OCI-LY7 (cell line): ENCODE measurements around the gene TTC8. TPM values are rescaled to one million over a fixed set of nuclear protein-coding genes. Genes with fewer than 3 reads are reported as not detected.

Experiments used
- BruUV-seq: library from RNA; stranded (reverse); fragments of 400-500 nt; replicated peaks from 2 replicates; lab custom pipeline; 2021; lab: Mats Ljungman, UMichigan
- CTCF ChIA-PET: fragments of 300-600 bp; sonication (Branson Sonifier 250); formaldehyde crosslinking; loops from one replicate; lab custom pipeline; 2022; ENCODE audit warnings: antibody characterized with exemption; ENCODE audit not compliant: unreplicated experiment; lab: Charles Lee
- POLR2A ChIA-PET: fragments of 300-600 bp; sonication (Branson Sonifier 250); formaldehyde crosslinking; loops from one replicate; lab custom pipeline; 2022; ENCODE audit warnings: antibody characterized with exemption; lab: Charles Lee
- DNase-seq: peaks from one replicate; pipeline ENCODE4 v3.0.0-alpha.2; 2015; ENCODE audit warnings: low spot score
- H2AFZ ChIP-seq: fragments of 200-600 bp; sonication (generic), shearing (Covaris generic); 2 replicates; pipeline ENCODE4 v1.6.1; 2014; ENCODE audit warnings: mild to moderate bottlenecking, antibody characterized with exemption, low read length, moderate library complexity
- H3K27ac ChIP-seq: fragments of 200-600 bp; sonication (generic); 2 replicates; pipeline ENCODE4 v1.5.1; 2014; ENCODE audit warnings: mixed run types, low read depth, mild to moderate bottlenecking, moderate library complexity, low read length, inconsistent platforms; ENCODE audit not compliant: poor library complexity, severe bottlenecking
- H3K36me3 ChIP-seq: fragments of 200-600 bp; sonication (generic); 2 replicates; pipeline ENCODE4 v1.6.1; 2014; ENCODE audit warnings: mild to moderate bottlenecking, antibody characterized with exemption, low read length, moderate library complexity, mixed read lengths; ENCODE audit not compliant: insufficient read depth
- H3K4me1 ChIP-seq: fragments of 200-600 bp; sonication (generic); 2 replicates; pipeline ENCODE4 v1.5.1; 2014; ENCODE audit warnings: mild to moderate bottlenecking, low read length; ENCODE audit not compliant: insufficient read depth, poor library complexity, severe bottlenecking
- H3K4me2 ChIP-seq: fragments of 200-600 bp; sonication (generic); 2 replicates; pipeline ENCODE4 v1.6.1; 2014; ENCODE audit warnings: mild to moderate bottlenecking, low read length
- H3K4me3 ChIP-seq: fragments of 200-600 bp; sonication (generic); 2 replicates; pipeline ENCODE4 v1.5.1; 2014; ENCODE audit warnings: mild to moderate bottlenecking, low read depth, low read length; ENCODE audit not compliant: poor library complexity, severe bottlenecking
- H3K79me2 ChIP-seq: fragments of 200-600 bp; sonication (generic); 2 replicates; pipeline ENCODE4 v1.6.1; 2016; ENCODE audit warnings: low read depth, mild to moderate bottlenecking, low read length, moderate library complexity, mixed read lengths; ENCODE audit not compliant: insufficient read depth
- H3K9me2 ChIP-seq: fragments of 200-600 bp; sonication (generic); 2 replicates; pipeline ENCODE4 v1.6.1; 2016; ENCODE audit warnings: mild to moderate bottlenecking, low read length, mixed read lengths; ENCODE audit not compliant: insufficient read depth
- H3K9me3 ChIP-seq: fragments of 200-600 bp; sonication (generic); 2 replicates; pipeline ENCODE4 v1.6.1; 2014; ENCODE audit warnings: mild to moderate bottlenecking, mixed run types, low read length, mixed read lengths
- H4K20me1 ChIP-seq: fragments of 200-600 bp; sonication (generic); 2 replicates; pipeline ENCODE4 v1.6.1; 2014; ENCODE audit warnings: mild to moderate bottlenecking, antibody characterized with exemption, low read length, moderate library complexity, mixed read lengths; ENCODE audit not compliant: insufficient read depth
- EZH2phosphoT487 ChIP-seq: fragments of 200-600 bp; sonication (generic); IDR thresholded peaks from 2 replicates; pipeline ENCODE4 v1.6.1; 2018; ENCODE audit warnings: low read depth, borderline replicate concordance, mild to moderate bottlenecking, mixed run types, antibody characterized with exemption, low read length, moderate library complexity, mixed read lengths
- intact Hi-C: fragments of 100-400 bp; cut with micrococcal nuclease; formaldehyde crosslinking; loops from one replicate; pipeline ENCODE4 v1.10.0; 2022; ENCODE audit not compliant: unreplicated experiment
- total RNA-seq, 2 experiments: library from RNA; depleted of rRNA in 1 of 2; stranded (reverse); fragments of >200 nt in 1 of 2; shearing (Covaris generic) in 1 of 2; gene quantifications; 2 replicates each; pipeline ENCODE4 v1.2.3, GENCODE V29; 2014 to 2022
- TF ChIP-seq, protein P1 (sequence below): fragments of 200-600 bp; sonication (generic); conservative IDR thresholded peaks from 2 replicates; pipeline ENCODE4 v1.5.1; 2014; ENCODE audit warnings: mild to moderate bottlenecking, antibody characterized with exemption, low read length, moderate library complexity, mixed read lengths

The TTC8 gene
- total RNA-seq, 2 experiments from 2014 or later = 3.0 to 8.2 TPM

DNA sequence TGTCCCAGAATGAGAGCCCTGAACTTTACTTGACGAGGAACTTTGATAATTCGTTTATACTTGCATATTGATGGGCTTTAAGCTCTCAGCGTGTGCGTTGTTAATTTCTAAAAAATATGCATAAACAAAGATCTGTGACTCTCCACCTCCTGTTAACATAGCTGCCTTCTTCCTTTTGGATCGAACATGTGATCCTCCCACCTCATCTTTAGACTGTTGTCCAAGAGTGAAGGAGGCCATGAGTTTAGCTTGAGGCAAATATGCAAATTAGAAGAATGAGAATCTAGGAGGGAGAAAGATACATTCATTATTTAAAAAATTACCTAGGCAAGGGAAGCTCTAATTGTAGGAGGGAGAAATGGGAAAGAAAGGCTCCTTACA is 617 bp downstream of the TTC8 start:
- Histone ChIP-seq H4K20me1 (no peaks in the 10 kb centered on the region), H3K4me3 (peak overlapping the region; percentile 75), H3K9me2 (no peaks in the 10 kb centered on the region), H2AFZ (peak overlapping the region; percentile 94), H3K9me3 (no peaks in the 10 kb centered on the region), H3K4me1 (peaks cover 7% of the 10 kb centered on the region), H3K79me2 (no peaks in the 10 kb centered on the region), H3K36me3 (no peaks in the 10 kb centered on the region), H3K4me2 (peak overlapping the region; percentile 89), H3K27ac (no peak overlapping the region)
- intact Hi-C loops = loop anchor here (2.0 kb wide), 1 partner anchor 32 kb away; the partner anchor contains the start of gene EML5
- POLR2A ChIA-PET = interaction anchor here (0.7 to 2.4 kb wide), 14 partner anchors 9 to 260 kb away, joined by 3 to 10 read pairs (median 3); partner anchors contain the start of gene EML5
- DNase-seq = no peak
- TF ChIP-seq, protein P1, sequence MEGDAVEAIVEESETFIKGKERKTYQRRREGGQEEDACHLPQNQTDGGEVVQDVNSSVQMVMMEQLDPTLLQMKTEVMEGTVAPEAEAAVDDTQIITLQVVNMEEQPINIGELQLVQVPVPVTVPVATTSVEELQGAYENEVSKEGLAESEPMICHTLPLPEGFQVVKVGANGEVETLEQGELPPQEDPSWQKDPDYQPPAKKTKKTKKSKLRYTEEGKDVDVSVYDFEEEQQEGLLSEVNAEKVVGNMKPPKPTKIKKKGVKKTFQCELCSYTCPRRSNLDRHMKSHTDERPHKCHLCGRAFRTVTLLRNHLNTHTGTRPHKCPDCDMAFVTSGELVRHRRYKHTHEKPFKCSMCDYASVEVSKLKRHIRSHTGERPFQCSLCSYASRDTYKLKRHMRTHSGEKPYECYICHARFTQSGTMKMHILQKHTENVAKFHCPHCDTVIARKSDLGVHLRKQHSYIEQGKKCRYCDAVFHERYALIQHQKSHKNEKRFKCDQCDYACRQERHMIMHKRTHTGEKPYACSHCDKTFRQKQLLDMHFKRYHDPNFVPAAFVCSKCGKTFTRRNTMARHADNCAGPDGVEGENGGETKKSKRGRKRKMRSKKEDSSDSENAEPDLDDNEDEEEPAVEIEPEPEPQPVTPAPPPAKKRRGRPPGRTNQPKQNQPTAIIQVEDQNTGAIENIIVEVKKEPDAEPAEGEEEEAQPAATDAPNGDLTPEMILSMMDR = no peak
- no peak for TF ChIP-seq EZH2phosphoT487
- CTCF ChIA-PET = interaction anchor here (0.6 to 1.0 kb wide), 3 partner anchors 50 to 1506 kb away, joined by 3 read pairs; no protein-coding TSS in a partner anchor
- no TSS peak for BruUV-seq

DNA sequence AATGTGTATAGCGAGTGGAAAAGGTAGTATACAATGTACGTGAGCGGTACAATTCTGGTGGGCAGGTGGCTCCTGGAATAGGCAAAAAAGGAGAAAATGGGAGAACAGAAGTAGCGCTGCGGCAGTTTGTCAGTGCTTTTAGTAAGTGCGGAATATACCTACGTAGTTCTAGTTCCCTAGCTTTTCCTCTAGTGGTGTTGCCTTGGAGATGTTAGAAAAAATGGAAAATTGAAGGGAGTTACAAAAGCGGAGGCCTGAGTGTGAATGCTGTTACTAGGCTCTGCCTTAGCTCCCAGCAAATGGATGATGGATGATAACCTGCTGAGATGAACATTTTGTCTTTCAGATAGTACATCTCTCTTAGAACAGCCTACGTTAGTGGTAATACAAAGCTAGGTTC is 1.1 kb downstream of the TTC8 start:
- Histone ChIP-seq H4K20me1 (no peaks in the 10 kb centered on the region), H3K4me2 (peak overlapping the region; percentile 89), H3K9me3 (no peaks in the 10 kb centered on the region), H3K4me1 (peaks cover 7% of the 10 kb centered on the region), H3K9me2 (no peaks in the 10 kb centered on the region), H3K4me3 (no peak overlapping the region), H3K79me2 (no peaks in the 10 kb centered on the region), H2AFZ (peak overlapping the region; percentile 94), H3K36me3 (no peaks in the 10 kb centered on the region), H3K27ac (no peak overlapping the region)
- intact Hi-C loops = loop anchor here (2.0 kb wide), 1 partner anchor 33 kb away; the partner anchor contains the start of gene EML5
- TF ChIP-seq EZH2phosphoT487 = no peak
- TF ChIP-seq, protein P1 = no peak
- DNase-seq = no peak
- CTCF ChIA-PET = interaction anchor here (0.6 kb wide), 1 partner anchor 57 kb away, joined by 3 read pairs; no protein-coding TSS in a partner anchor
- POLR2A ChIA-PET = interaction anchor here (0.7 to 2.4 kb wide), 12 partner anchors 9 to 158 kb away, joined by 3 to 10 read pairs (median 4); partner anchors contain the start of gene EML5
- BruUV-seq = no TSS peak

DNA sequence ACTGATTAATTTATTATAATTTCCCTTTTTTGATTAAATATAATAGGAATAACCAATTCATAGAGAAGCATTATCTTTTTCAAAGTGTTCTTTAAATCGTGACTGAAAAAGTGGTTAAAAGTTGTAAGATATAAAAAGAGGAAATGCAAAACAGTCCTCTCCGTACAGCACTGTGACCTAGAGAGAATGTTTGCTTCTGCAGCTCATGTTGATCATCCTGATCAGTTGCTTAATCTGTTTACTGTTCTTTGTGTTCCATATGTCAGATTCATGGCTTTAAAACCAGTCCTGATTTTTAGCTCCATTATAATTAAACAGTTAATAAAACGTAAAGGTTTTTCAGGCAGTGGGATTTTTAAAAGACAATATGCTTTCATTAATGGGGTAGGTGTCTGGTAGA is 4.7 kb downstream of the TTC8 start:
- CTCF ChIA-PET = no interaction called here

More for the DNA sequence above, 4.7 kb downstream of the TTC8 start:
- H2AFZ ChIP-seq = no peak overlapping the region
- H3K36me3 ChIP-seq = no peaks in the 10 kb centered on the region
- no peak for TF ChIP-seq EZH2phosphoT487
- TF ChIP-seq, protein P1 = no peak
- no peak overlapping the region for H3K4me3 ChIP-seq
- BruUV-seq = no TSS peak
- peaks cover 7% of the 10 kb centered on the region for H3K4me1 ChIP-seq
- H3K9me2 ChIP-seq = no peaks in the 10 kb centered on the region
- no peaks in the 10 kb centered on the region for H4K20me1 ChIP-seq
- no peaks in the 10 kb centered on the region for H3K79me2 ChIP-seq
- no peak overlapping the region for H3K4me2 ChIP-seq
- H3K9me3 ChIP-seq = no peaks in the 10 kb centered on the region
- H3K27ac ChIP-seq = no peak overlapping the region
- POLR2A ChIA-PET = interaction anchor here (1.1 to 2.8 kb wide), 2 partner anchors 12 to 36 kb away, joined by 3 to 13 read pairs; partner anchors contain the start of gene EML5
- intact Hi-C loops = no loop called here
- DNase-seq = no peak
